Adrenal gland (tissue), 5 donors: ENCODE measurements around the gene IL18R1.

Source experiments
- POLR2A ChIP-seq, 2 donors: fragments of 450-650 bp; IDR thresholded peaks; one replicate each; pipeline ENCODE4 v1.6.1; 2017; ENCODE audit warnings: antibody characterized with exemption in 2 of 2, mild to moderate bottlenecking in 2 of 2, moderate library complexity in 1 of 2
- TF ChIP-seq, protein P1 (sequence below), 6 experiments: fragments of 450-650 bp in 4 of 6; fragments of 200-600 bp in 2 of 6; sonication (generic) in 1 of 6; IDR thresholded peaks; 1 replicate in 5 of 6; 2 replicates in 1 of 6; pipeline versions ENCODE4 v1.5.1 to v1.8.0; 2016 to 2021; ENCODE audit warnings: antibody characterized with exemption in 6 of 6, mild to moderate bottlenecking in 2 of 6, moderate library complexity in 1 of 6
- donor health status: DM: no; HTN: no; CAD: no.

DNA sequence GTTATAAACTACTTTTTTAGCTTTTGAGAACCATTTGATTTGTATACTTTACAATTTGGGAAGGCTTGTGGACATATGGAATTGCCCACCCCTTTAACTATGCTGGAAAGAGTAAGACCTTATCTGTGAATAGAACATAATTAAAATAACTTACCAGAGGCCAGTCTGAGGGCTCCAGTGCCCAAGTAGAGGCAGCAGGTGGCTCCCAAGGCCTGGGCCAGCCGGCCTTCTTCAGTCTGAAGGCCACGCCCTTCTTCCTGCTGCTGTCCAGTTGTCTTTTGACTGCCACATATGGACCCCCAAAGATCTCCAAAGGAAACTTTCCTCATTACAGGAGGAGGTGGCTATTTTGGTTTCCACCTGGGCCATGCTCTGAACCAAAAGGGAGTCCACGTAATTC is 55.4 kb downstream of the IL18R1 start:
- TF ChIP-seq, protein P1, sequence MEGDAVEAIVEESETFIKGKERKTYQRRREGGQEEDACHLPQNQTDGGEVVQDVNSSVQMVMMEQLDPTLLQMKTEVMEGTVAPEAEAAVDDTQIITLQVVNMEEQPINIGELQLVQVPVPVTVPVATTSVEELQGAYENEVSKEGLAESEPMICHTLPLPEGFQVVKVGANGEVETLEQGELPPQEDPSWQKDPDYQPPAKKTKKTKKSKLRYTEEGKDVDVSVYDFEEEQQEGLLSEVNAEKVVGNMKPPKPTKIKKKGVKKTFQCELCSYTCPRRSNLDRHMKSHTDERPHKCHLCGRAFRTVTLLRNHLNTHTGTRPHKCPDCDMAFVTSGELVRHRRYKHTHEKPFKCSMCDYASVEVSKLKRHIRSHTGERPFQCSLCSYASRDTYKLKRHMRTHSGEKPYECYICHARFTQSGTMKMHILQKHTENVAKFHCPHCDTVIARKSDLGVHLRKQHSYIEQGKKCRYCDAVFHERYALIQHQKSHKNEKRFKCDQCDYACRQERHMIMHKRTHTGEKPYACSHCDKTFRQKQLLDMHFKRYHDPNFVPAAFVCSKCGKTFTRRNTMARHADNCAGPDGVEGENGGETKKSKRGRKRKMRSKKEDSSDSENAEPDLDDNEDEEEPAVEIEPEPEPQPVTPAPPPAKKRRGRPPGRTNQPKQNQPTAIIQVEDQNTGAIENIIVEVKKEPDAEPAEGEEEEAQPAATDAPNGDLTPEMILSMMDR (IDR thresholded peaks at IDR 0.05): no peak
- TF ChIP-seq POLR2A (IDR thresholded peaks at IDR 0.05): no peak
